Small intestine (tissue), 7 donors: ENCODE results near the gene SLC25A51. TPM values are rescaled to one million over a fixed set of nuclear protein-coding genes. Genes with fewer than 3 reads are reported as not detected.
"Not testable (repeated sequence)": the region's sequence is repeated elsewhere in the genome, so short reads cannot be mapped to it uniquely, and the experiment has no call there.

Source experiments
- DNase-seq, 2 donors: peaks; one replicate each; pipeline versions ENCODE4 v3.0.0 to v3.0.0-alpha.2; 2013
- FAIRE-seq: peaks from 2 replicates; lab custom pipeline; 2012; peaks lifted over from hg19 to GRCh38; lab: Jason Lieb, UNC
- H3K27ac ChIP-seq, 3 donors: one replicate each; pipeline ENCODE4 v1.5.1; 2013; ENCODE audit warnings: low read length in 2 of 3, mild to moderate bottlenecking in 2 of 3, control low read depth in 1 of 3, inconsistent platforms in 1 of 3, low read depth in 1 of 3, moderate library complexity in 1 of 3
- H3K27me3 ChIP-seq, 3 donors: one replicate each; pipeline ENCODE4 v1.6.1; 2013; ENCODE audit warnings: low read length in 3 of 3, inconsistent platforms in 1 of 3; ENCODE audit not compliant: control insufficient read depth in 3 of 3, insufficient read depth in 3 of 3
- H3K36me3 ChIP-seq, 3 donors: one replicate each; pipeline ENCODE4 v1.6.1; 2013; ENCODE audit warnings: low read length in 3 of 3, inconsistent platforms in 1 of 3, low read depth in 1 of 3, mild to moderate bottlenecking in 1 of 3, moderate library complexity in 1 of 3; ENCODE audit not compliant: control insufficient read depth in 3 of 3, insufficient read depth in 2 of 3
- H3K4me1 ChIP-seq, 3 donors: one replicate each; pipeline ENCODE4 v1.6.1; 2013; ENCODE audit warnings: low read length in 2 of 3, inconsistent platforms in 1 of 3, low read depth in 1 of 3, mild to moderate bottlenecking in 1 of 3, moderate library complexity in 1 of 3; ENCODE audit not compliant: control insufficient read depth in 3 of 3, insufficient read depth in 2 of 3
- H3K4me3 ChIP-seq, 3 donors: one replicate each; pipeline ENCODE4 v1.5.1; 2013; ENCODE audit warnings: low read length in 3 of 3, control low read depth in 1 of 3, inconsistent platforms in 1 of 3, low read depth in 1 of 3, mild to moderate bottlenecking in 1 of 3, moderate library complexity in 1 of 3
- H3K9me3 ChIP-seq, 2 donors: one replicate each; pipeline ENCODE4 v1.6.1; 2013; ENCODE audit warnings: low read depth in 1 of 2, low read length in 1 of 2; ENCODE audit not compliant: control insufficient read depth in 2 of 2, insufficient read depth in 1 of 2
- WGBS, 3 donors: extraction: QIAGEN DNeasy Blood & Tissue Kit; methylation state at CpG; one replicate each; pipeline ENCODE4 v1.1.7; 2013; 5-methylcytosine and 5-hydroxymethylcytosine counted together
- polyA plus RNA-seq, 4 donors: library from polyadenylated mRNA; stranded (reverse) in 3 of 4; unstranded in 1 of 4; fragments of 200-250 nt in 3 of 4; fragments of 120-200 nt in 1 of 4; gene quantifications; one replicate each; pipeline versions ENCODE4 v1.2.1 to v1.2.3, GENCODE V29; 2013
- donor health status: healthy with polysubstance abuse.
- donor health status: control.
- donor health status: control.
- donor health status: Bipolar disorder and iron deficiency.
- donor health status: healthy.

Gene SLC25A51
- polyA plus RNA-seq, 4 donors: 9.2 to 20.0 (median 13.2) TPM

DNA sequence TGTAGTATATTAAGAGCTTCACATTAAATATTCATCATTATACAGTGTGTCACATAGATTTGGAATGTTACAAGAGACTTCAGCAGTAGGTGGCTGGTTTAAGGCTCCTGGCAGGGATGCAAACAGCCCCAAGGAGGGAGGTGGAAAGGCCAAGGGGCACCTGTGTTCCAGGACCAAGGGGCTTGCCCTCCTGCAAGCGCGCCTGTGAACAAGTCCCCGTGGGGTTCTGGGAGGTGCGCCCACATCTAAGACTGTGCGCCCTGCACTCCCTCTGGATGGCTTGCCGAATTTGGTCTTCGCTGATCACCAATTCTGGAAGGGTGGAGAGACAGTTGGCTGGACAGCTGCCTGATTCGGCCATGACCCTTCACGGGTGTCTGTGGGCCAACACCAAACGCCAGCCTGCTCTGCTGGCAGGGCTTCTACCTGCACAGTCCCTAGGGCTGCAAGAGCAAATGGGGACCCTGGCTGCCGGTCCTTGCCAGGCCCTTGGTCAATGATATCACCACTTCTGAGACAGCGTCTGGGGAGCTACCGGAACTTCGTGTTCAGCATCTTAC lies 12.1 kb upstream of the SLC25A51 start:
- DNase-seq (no peak), FAIRE-seq (no peak)
- Histone ChIP-seq H3K9me3 (no peaks in the 10 kb centered on the region), H3K36me3 (peaks cover 0 to 64% (median 6%) of the 10 kb centered on the region in 3 donors), H3K4me3 (no peak overlapping the region), H3K4me1 (no peaks in the 10 kb centered on the region), H3K27me3 (no peaks in the 10 kb centered on the region), H3K27ac (no peak overlapping the region)
- 84 to 91% (median 90%) methylated on average over 13 to 14 of the region's 14 CpGs for WGBS, 3 donors

- no peak for FAIRE-seq
- 79 to 82% (median 80%) methylated on average over 10 to 11 of the region's 11 CpGs for WGBS, 3 donors
Observed at GRCh38 chr9:37914701-37915358, 10.9 kb upstream of the SLC25A51 start.

GRCh38 chr9:37914154-37914551 lies 10.2 kb upstream of the SLC25A51 start:
- DNase-seq: no peak
- WGBS, 3 donors: 65 to 79% (median 72%) methylated on average over 8 of the region's 8 CpGs
- Histone ChIP-seq H3K27me3 (no peaks in the 10 kb centered on the region), H3K36me3 (peaks cover 0 to 46% (median 6%) of the 10 kb centered on the region in 3 donors), H3K9me3 (no peaks in the 10 kb centered on the region), H3K4me3 (no peak overlapping the region), H3K27ac (no peak overlapping the region), H3K4me1 (no peaks in the 10 kb centered on the region)
- FAIRE-seq: no peak

More at GRCh38 chr9:37914701-37915358, 10.9 kb upstream of the SLC25A51 start:
- H3K9me3 ChIP-seq: no peaks in the 10 kb centered on the region
- H3K4me3 ChIP-seq: no peak overlapping the region
- no peak for DNase-seq
- peaks cover 0 to 53% (median 6%) of the 10 kb centered on the region in 3 donors for H3K36me3 ChIP-seq
- no peaks in the 10 kb centered on the region for H3K27me3 ChIP-seq
- H3K27ac ChIP-seq: no peak overlapping the region
- no peaks in the 10 kb centered on the region for H3K4me1 ChIP-seq

DNA sequence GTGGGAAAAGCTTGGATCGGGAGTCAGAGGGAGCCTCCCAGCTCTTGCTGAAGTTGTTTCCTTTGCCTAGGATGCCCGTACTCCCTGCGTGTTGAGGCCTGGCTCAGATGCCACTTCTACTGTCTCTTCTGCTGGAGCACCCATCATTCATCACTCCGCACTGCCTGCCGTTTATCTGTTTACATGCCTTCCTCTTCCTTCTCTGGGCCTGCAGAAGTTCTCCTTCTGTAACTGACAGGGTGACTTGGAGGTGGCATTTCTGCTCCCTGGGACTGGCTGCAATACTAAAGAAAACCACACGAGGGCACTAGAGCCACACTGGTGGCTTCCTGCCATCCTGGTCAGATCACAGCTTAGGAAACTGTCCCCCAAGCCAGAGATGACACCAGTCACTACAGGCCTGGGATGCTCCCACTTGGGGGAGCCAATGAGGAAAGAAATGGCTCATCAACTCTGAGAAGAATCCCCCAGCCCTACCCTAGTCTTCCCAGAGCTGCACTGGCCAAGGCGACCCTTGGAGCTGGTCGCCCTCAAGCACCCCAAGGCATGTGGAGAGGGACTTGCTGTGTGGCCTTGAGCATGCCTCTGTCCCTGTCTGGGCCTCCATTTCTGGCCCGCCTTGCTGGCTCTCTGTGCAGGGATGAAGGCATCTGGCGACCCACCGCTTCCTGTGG lies 9.7 kb upstream of the SLC25A51 start:
- no peak overlapping the region for H3K27ac ChIP-seq
- no peaks in the 10 kb centered on the region for H3K27me3 ChIP-seq
- 56 to 61% (median 59%) methylated on average over 11 of the region's 11 CpGs for WGBS, 3 donors
- FAIRE-seq (no peak), DNase-seq (peak; percentile 82 to 91)
- H3K4me3 ChIP-seq: no peak overlapping the region
- H3K36me3 ChIP-seq: peaks cover 0 to 40% (median 6%) of the 10 kb centered on the region in 3 donors
- H3K9me3 ChIP-seq: no peaks in the 10 kb centered on the region
- no peaks in the 10 kb centered on the region for H3K4me1 ChIP-seq

DNA sequence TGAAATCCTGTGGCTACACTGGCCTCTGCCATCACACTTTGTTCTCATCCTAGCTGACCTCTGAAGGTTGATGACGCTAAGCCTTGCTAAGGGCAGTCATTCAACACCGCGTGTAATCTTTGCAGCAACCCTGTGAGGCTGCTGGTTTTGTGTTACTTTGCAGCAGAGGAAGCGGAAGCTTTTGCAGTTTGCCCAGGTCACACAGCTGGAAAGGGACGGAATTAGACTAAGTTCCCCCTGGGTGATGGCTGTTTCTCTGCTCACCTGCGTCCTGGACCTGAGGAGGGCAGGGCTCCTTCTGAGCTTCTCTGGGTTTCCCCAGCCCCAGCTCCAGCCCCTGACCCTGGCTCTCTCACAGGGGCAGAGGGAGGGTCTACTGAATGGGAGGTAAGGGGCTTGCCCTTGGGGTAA lies 7.3 kb upstream of the SLC25A51 start:
- no peaks in the 10 kb centered on the region for H3K27me3 ChIP-seq
- H3K4me3 ChIP-seq: no peak overlapping the region
- H3K4me1 ChIP-seq: no peaks in the 10 kb centered on the region
- H3K27ac ChIP-seq: no peak overlapping the region
- 68 to 76% (median 75%) methylated on average over 6 of the region's 6 CpGs for WGBS, 3 donors
- FAIRE-seq (no peak), DNase-seq (no peak)
- no peaks in the 10 kb centered on the region for H3K9me3 ChIP-seq
- H3K36me3 ChIP-seq: peaks cover 0 to 18% (median 0%) of the 10 kb centered on the region in 3 donors

DNA sequence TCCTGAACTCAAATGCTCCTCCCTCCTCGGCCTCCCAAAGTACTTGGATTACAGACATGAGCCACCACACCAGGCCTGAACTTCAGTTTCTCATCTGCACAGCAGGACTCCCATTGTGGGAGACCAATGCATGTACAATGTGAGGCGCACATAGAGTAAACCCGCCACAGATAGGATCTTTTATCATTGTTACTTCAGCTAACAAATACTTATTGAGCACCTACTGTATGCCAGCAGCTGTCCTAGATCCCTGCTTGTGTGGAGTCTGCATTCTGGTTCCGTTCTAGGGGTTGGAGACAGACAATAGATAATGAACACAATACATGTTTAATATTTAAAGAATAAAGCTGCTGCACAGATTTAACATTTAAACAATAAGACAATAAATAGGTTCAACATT lies 6.3 kb upstream of the SLC25A51 start:
- 89 to 93% (median 93%) methylated on average over 4 of the region's 4 CpGs for WGBS, 3 donors
- DNase-seq (no peak), FAIRE-seq (no peak)
- no peaks in the 10 kb centered on the region for H3K27me3 ChIP-seq
- H3K4me3 ChIP-seq: no peak overlapping the region
- peaks cover 0 to 3% (median 0%) of the 10 kb centered on the region in 3 donors for H3K4me1 ChIP-seq
- no peak overlapping the region for H3K27ac ChIP-seq
- peaks cover 0 to 12% (median 0%) of the 10 kb centered on the region in 3 donors for H3K36me3 ChIP-seq
- no peaks in the 10 kb centered on the region for H3K9me3 ChIP-seq

- not testable (repeated sequence) for H3K27ac ChIP-seq, H3K4me3 ChIP-seq, H3K36me3 ChIP-seq, H3K9me3 ChIP-seq, H3K4me1 ChIP-seq, DNase-seq, H3K27me3 ChIP-seq, FAIRE-seq
- WGBS, 3 donors: 78 to 86% (median 86%) methylated on average over 5 of the region's 5 CpGs
Observed at GRCh38 chr9:37909836-37910235, 5.9 kb upstream of the SLC25A51 start.

- peaks cover 0 to 7% (median 0%) of the 10 kb centered on the region in 3 donors for H3K36me3 ChIP-seq
- H3K27ac ChIP-seq: no peak overlapping the region
- H3K27me3 ChIP-seq: no peaks in the 10 kb centered on the region
- H3K4me1 ChIP-seq: peaks cover 0 to 12% (median 4%) of the 10 kb centered on the region in 3 donors
- no peak for FAIRE-seq
- 93 to 96% (median 95%) methylated on average over 3 of the region's 3 CpGs for WGBS, 3 donors
- no peak for DNase-seq
- no peak overlapping the region for H3K4me3 ChIP-seq
- H3K9me3 ChIP-seq: no peaks in the 10 kb centered on the region
Observed at GRCh38 chr9:37909326-37909725, 5.4 kb upstream of the SLC25A51 start.
